PC-3 (cell line): ENCODE results near the gene SLC17A7. TPM values are rescaled to one million over a fixed set of nuclear protein-coding genes. Genes with fewer than 3 reads are reported as not detected.

Experiments
- ATAC-seq: fragments of 200-7000 bp; cut with Tn5 transposase; 2 replicates; pipeline ENCODE4 v1.9.1; 2020; ENCODE audit warnings: mild to moderate bottlenecking, moderate library complexity
- BruUV-seq: library from RNA; stranded (reverse); fragments of 400-500 nt; replicated peaks from 2 replicates; lab custom pipeline; 2021; lab: Mats Ljungman, UMichigan
- CTCF ChIA-PET: fragments of 300-600 bp; sonication (Branson Sonifier 250); formaldehyde crosslinking; loops from one replicate; lab custom pipeline; 2022; ENCODE audit warnings: antibody characterized with exemption; lab: Charles Lee
- POLR2A ChIA-PET: fragments of 300-600 bp; sonication (Branson Sonifier 250); formaldehyde crosslinking; loops from one replicate; lab custom pipeline; 2022; ENCODE audit warnings: antibody characterized with exemption; ENCODE audit not compliant: unreplicated experiment; lab: Charles Lee
- DNase-seq: peaks from one replicate; pipeline ENCODE4 v3.0.0-alpha.2; 2015
- H2AFZ ChIP-seq: fragments of 300-600 bp; sonication (generic); 2 replicates; pipeline ENCODE4 v1.6.0; 2016; ENCODE audit warnings: antibody characterized with exemption, low read length
- H3F3A ChIP-seq: fragments of 300-600 bp; sonication (generic); one replicate; pipeline ENCODE4 v1.6.0; 2017; ENCODE audit warnings: antibody characterized with exemption, low read length, control low read depth, mild to moderate bottlenecking; ENCODE audit not compliant: unreplicated experiment
- H3K27ac ChIP-seq: fragments of 300-600 bp; sonication (generic); 2 replicates; pipeline ENCODE4 v1.5.1; 2016; ENCODE audit warnings: mild to moderate bottlenecking, low read length
- H3K27me3 ChIP-seq: fragments of 300-600 bp; sonication (generic); 2 replicates; pipeline ENCODE4 v1.6.1; 2016; ENCODE audit warnings: low read length, mixed read lengths
- H3K36me3 ChIP-seq: fragments of 300-600 bp; sonication (generic); 2 replicates; pipeline ENCODE4 v1.6.1; 2016; ENCODE audit warnings: low read depth, mixed run types, low read length, mixed read lengths
- H3K4me1 ChIP-seq: fragments of 300-600 bp; sonication (generic); 2 replicates; pipeline ENCODE4 v1.5.1; 2016; ENCODE audit warnings: low read length; ENCODE audit not compliant: insufficient read depth
- H3K4me2 ChIP-seq: fragments of 300-600 bp; sonication (generic); 2 replicates; pipeline ENCODE4 v1.6.0; 2016; ENCODE audit warnings: low read length
- H3K4me3 ChIP-seq: fragments of 300-600 bp; sonication (generic); 2 replicates; pipeline ENCODE4 v1.5.1; 2016; ENCODE audit warnings: mild to moderate bottlenecking, low read length, mixed read lengths
- H3K79me2 ChIP-seq: fragments of 300-600 bp; sonication (generic); 2 replicates; pipeline ENCODE4 v1.6.1; 2017; ENCODE audit warnings: low read length, mixed read lengths
- H3K9ac ChIP-seq: fragments of 300-600 bp; sonication (generic); 2 replicates; pipeline ENCODE4 v1.6.0; 2016; ENCODE audit warnings: mild to moderate bottlenecking, low read length
- H3K9me2 ChIP-seq: fragments of 300-600 bp; sonication (generic); replicated peaks from 2 replicates; pipeline ENCODE4 v1.6.1; 2016; ENCODE audit warnings: mixed run types, low read length, mixed read lengths
- H3K9me3 ChIP-seq: fragments of 300-600 bp; sonication (generic); 2 replicates; pipeline ENCODE4 v1.6.1; 2016; ENCODE audit warnings: low read length, mixed read lengths
- H4K20me1 ChIP-seq: fragments of 300-600 bp; sonication (generic); 2 replicates; pipeline ENCODE4 v1.6.1; 2016; ENCODE audit warnings: low read length, mixed read lengths
- CTCF ChIP-seq: fragments of 300-600 bp; sonication (generic); conservative IDR thresholded peaks from 2 replicates; pipeline ENCODE4 v1.5.1; 2017; ENCODE audit warnings: antibody characterized with exemption, low read depth, mild to moderate bottlenecking, low read length
- EZH2 ChIP-seq: fragments of 300-600 bp; sonication (generic); IDR thresholded peaks from one replicate; pipeline ENCODE4 v1.6.1; 2017; ENCODE audit warnings: antibody characterized with exemption, mild to moderate bottlenecking, low read length; ENCODE audit not compliant: unreplicated experiment
- EZH2phosphoT487 ChIP-seq: fragments of 300-600 bp; sonication (generic); IDR thresholded peaks from 2 replicates; pipeline ENCODE4 v1.6.1; 2018; ENCODE audit warnings: mild to moderate bottlenecking, antibody characterized with exemption, low read length, borderline replicate concordance
- intact Hi-C: fragments of 100-400 bp; cut with micrococcal nuclease; formaldehyde crosslinking; loops from 2 replicates; pipeline ENCODE4 v1.9.0; 2023
- total RNA-seq: library from RNA; depleted of rRNA; stranded (reverse); fragments of >200 nt; gene quantifications from 2 replicates; pipeline ENCODE4 v1.2.3, GENCODE V29; 2014

The SLC17A7 gene
- total RNA-seq, 1 experiment from 2014 or later, result 0.11 TPM

GRCh38 chr19:49413348-49413747, 28.0 kb downstream of the SLC17A7 start:
- H3K4me1 ChIP-seq, result no peaks in the 10 kb centered on the region
- H3K4me3 ChIP-seq, result no peak overlapping the region
- CTCF ChIA-PET, result no interaction called here
- no peaks in the 10 kb centered on the region for H4K20me1 ChIP-seq
- no peaks in the 10 kb centered on the region for H3K9me3 ChIP-seq
- H3K79me2 ChIP-seq, result no peaks in the 10 kb centered on the region
- H3K27me3 ChIP-seq, result peaks cover 30% of the 10 kb centered on the region
- H3K9me2 ChIP-seq, result no peaks in the 10 kb centered on the region
- no peak overlapping the region for H3K4me2 ChIP-seq
- no peak for DNase-seq
- no peak overlapping the region for H3K9ac ChIP-seq
- no peak for ATAC-seq
- no peak overlapping the region for H3K27ac ChIP-seq
- no peaks in the 10 kb centered on the region for H3F3A ChIP-seq
- no TSS peak for BruUV-seq
- POLR2A ChIA-PET, result no interaction called here
- H3K36me3 ChIP-seq, result no peaks in the 10 kb centered on the region
- intact Hi-C loops, result no loop called here
- TF ChIP-seq EZH2phosphoT487, result no peak
- TF ChIP-seq CTCF, result no peak
- TF ChIP-seq EZH2, result no peak
- no peak overlapping the region for H2AFZ ChIP-seq

DNA sequence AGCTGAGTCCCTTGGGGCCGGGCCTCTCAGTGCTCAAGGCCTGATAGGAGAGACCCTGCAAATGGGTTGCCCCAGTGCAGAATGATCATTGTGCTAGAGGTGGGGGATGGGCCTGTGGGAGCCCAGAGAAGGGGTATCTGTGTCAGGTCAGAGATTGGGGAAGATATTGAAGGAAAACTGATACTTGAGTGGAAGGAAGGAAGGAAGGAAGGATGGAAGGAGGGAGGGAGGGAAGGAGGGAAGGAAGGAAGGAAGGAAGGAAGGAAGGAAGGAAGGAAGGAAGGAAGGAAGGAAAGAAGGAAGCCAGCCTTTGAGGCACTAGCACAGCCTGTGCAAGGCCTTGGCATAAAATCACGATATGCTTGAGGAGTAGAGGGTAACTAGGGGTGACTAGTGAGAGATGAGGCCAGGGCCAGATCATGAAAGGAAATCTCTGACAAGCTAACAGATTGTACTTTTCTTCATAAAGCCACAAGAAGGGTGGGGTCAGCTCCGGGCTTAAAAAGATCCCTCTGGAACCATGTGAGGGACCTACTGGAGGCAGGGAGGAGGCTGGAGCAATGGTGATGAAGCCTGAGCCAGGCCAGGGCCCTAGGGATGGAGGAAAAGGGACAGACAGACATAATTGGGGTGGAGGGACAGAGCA, 29.5 kb downstream of the SLC17A7 start:
- POLR2A ChIA-PET, result no interaction called here
- no peaks in the 10 kb centered on the region for H3K9me2 ChIP-seq

More for the DNA sequence above, 29.5 kb downstream of the SLC17A7 start:
- H3K4me2 ChIP-seq, result no peak overlapping the region
- no peaks in the 10 kb centered on the region for H3K36me3 ChIP-seq
- no peak for ATAC-seq
- CTCF ChIA-PET, result no interaction called here
- H3K27me3 ChIP-seq, result peaks cover 15% of the 10 kb centered on the region
- H4K20me1 ChIP-seq, result no peaks in the 10 kb centered on the region
- TF ChIP-seq EZH2phosphoT487 (no peak), CTCF (no peak)
- H3K79me2 ChIP-seq, result no peaks in the 10 kb centered on the region
- H2AFZ ChIP-seq, result no peak overlapping the region
- intact Hi-C loops, result no loop called here
- BruUV-seq, result no TSS peak
- no peak overlapping the region for H3K27ac ChIP-seq
- no peaks in the 10 kb centered on the region for H3K9me3 ChIP-seq
- no peak overlapping the region for H3K9ac ChIP-seq
- no peaks in the 10 kb centered on the region for H3K4me1 ChIP-seq
- H3K4me3 ChIP-seq, result no peak overlapping the region
- DNase-seq, result no peak
- no peaks in the 10 kb centered on the region for H3F3A ChIP-seq
